DOHH2 (cell line): ENCODE measurements around the gene CNTN1.

Experiments used
- H3F3A ChIP-seq: fragments of 200-600 bp; sonication (generic), shearing (Covaris generic); 2 replicates; pipeline ENCODE4 v1.6.0; 2016; ENCODE audit warnings: antibody characterized with exemption, mild to moderate bottlenecking; ENCODE audit not compliant: control insufficient read depth, insufficient read depth
- H3K27ac ChIP-seq: fragments of 200-600 bp; sonication (generic); 2 replicates; pipeline ENCODE4 v1.5.1; 2014; ENCODE audit warnings: low read depth, mild to moderate bottlenecking, low read length, moderate library complexity
- H3K27me3 ChIP-seq: fragments of 200-600 bp; sonication (generic); 2 replicates; pipeline ENCODE4 v1.6.1; 2014; ENCODE audit warnings: mild to moderate bottlenecking, low read length, mixed read lengths; ENCODE audit not compliant: control insufficient read depth
- H3K36me3 ChIP-seq: fragments of 200-600 bp; sonication (generic); 2 replicates; pipeline ENCODE4 v1.6.1; 2014; ENCODE audit warnings: mild to moderate bottlenecking, low read length, moderate library complexity, mixed read lengths; ENCODE audit not compliant: control insufficient read depth
- H3K4me1 ChIP-seq: fragments of 200-600 bp; sonication (generic); 2 replicates; pipeline ENCODE4 v1.6.1; 2014; ENCODE audit warnings: mild to moderate bottlenecking, low read length, mixed read lengths; ENCODE audit not compliant: control insufficient read depth
- H3K4me2 ChIP-seq: fragments of 200-600 bp; sonication (generic); 2 replicates; pipeline ENCODE4 v1.6.0; 2014; ENCODE audit warnings: mild to moderate bottlenecking, low read length, moderate library complexity
- H3K4me3 ChIP-seq: fragments of 200-600 bp; sonication (generic); 2 replicates; pipeline ENCODE4 v1.5.1; 2014; ENCODE audit warnings: mild to moderate bottlenecking, low read length, mixed read lengths
- H3K79me2 ChIP-seq: fragments of 200-600 bp; sonication (generic); 2 replicates; pipeline ENCODE4 v1.6.1; 2014; ENCODE audit warnings: mild to moderate bottlenecking, low read length, mixed read lengths; ENCODE audit not compliant: control insufficient read depth
- H3K9me2 ChIP-seq: fragments of 200-600 bp; sonication (generic); replicated peaks from 2 replicates; pipeline ENCODE4 v1.6.1; 2014; ENCODE audit warnings: mild to moderate bottlenecking, low read length, mixed read lengths; ENCODE audit not compliant: control insufficient read depth
- H3K9me3 ChIP-seq: fragments of 200-600 bp; sonication (generic); 2 replicates; pipeline ENCODE4 v1.6.1; 2014; ENCODE audit warnings: antibody characterized with exemption, low read length, mixed read lengths; ENCODE audit not compliant: control insufficient read depth, insufficient read depth
- H4K20me1 ChIP-seq: fragments of 200-600 bp; sonication (generic); 2 replicates; pipeline ENCODE4 v1.6.0; 2014; ENCODE audit warnings: low read depth, mild to moderate bottlenecking, antibody characterized with exemption, low read length, moderate library complexity; ENCODE audit not compliant: control insufficient read depth, insufficient read depth
- EZH2phosphoT487 ChIP-seq: fragments of 200-600 bp; sonication (generic); IDR thresholded peaks from 2 replicates; pipeline ENCODE4 v1.6.1; 2017; ENCODE audit warnings: borderline replicate concordance, mild to moderate bottlenecking, antibody characterized with exemption, low read length, moderate library complexity, mixed read lengths
- TF ChIP-seq, protein P1 (sequence below): fragments of 200-600 bp; sonication (generic); IDR thresholded peaks from one replicate; pipeline ENCODE4 v1.5.1; 2014; ENCODE audit warnings: antibody characterized with exemption, mild to moderate bottlenecking, low read depth, low read length; ENCODE audit not compliant: poor library complexity, severe bottlenecking

CNTN1 gene

DNA sequence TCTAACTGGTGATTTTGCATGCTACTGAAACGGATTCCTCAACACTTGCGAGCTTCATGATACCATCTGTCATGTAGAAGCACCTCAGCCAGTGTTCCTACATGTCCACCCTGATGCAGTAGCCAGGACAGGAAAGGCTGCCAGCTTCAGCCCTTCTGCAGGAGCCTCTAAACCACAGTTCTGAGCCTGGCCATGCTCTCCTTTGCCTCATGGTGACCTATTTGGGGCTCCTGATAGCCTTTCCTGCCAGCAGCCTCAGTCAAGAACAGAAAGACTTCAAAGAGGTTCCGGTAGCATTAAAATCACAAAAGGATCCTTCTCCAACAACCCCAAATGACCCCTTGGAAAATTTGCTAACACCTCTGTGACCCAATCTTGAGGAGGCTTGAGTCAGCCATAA is 96.0 kb downstream of the CNTN1 start:
- H3K9me2 ChIP-seq: no peaks in the 10 kb centered on the region
- H3K4me1 ChIP-seq: no peaks in the 10 kb centered on the region
- no peaks in the 10 kb centered on the region for H3K79me2 ChIP-seq
- no peaks in the 10 kb centered on the region for H3K36me3 ChIP-seq
- no peaks in the 10 kb centered on the region for H3F3A ChIP-seq
- no peak overlapping the region for H3K4me3 ChIP-seq
- H4K20me1 ChIP-seq: no peaks in the 10 kb centered on the region
- no peaks in the 10 kb centered on the region for H3K9me3 ChIP-seq
- no peaks in the 10 kb centered on the region for H3K27me3 ChIP-seq
- TF ChIP-seq, protein P1, sequence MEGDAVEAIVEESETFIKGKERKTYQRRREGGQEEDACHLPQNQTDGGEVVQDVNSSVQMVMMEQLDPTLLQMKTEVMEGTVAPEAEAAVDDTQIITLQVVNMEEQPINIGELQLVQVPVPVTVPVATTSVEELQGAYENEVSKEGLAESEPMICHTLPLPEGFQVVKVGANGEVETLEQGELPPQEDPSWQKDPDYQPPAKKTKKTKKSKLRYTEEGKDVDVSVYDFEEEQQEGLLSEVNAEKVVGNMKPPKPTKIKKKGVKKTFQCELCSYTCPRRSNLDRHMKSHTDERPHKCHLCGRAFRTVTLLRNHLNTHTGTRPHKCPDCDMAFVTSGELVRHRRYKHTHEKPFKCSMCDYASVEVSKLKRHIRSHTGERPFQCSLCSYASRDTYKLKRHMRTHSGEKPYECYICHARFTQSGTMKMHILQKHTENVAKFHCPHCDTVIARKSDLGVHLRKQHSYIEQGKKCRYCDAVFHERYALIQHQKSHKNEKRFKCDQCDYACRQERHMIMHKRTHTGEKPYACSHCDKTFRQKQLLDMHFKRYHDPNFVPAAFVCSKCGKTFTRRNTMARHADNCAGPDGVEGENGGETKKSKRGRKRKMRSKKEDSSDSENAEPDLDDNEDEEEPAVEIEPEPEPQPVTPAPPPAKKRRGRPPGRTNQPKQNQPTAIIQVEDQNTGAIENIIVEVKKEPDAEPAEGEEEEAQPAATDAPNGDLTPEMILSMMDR: no peak
- H3K4me2 ChIP-seq: no peak overlapping the region
- H3K27ac ChIP-seq: no peak overlapping the region

DNA sequence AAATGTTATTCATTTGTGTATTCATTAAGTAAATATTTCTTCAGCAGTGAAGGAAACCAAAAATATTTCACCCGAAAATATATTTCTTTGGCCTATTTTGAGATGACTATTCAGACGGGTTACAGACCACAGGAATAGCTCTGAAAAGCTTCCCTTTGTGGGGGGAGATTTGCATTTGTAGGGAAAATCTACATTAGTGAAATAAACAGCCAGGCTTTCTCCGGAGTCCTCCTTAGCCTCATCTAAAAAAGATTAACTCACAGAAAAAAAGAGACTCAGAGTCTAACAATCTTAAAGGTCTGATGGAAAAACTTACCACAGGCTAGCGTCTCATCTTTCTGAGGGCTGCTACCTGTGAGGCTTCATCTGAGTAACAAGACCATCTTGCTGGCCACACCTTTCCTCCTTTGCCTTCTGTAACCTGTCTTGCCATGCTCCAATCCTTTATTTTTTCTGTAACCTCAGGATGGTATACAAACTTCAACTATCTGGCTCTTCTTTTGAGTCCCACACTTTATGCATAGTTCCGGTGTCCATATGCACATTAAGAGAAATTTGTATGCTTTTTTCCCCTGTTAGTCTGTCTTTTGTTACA is 100.7 kb downstream of the CNTN1 start:
- Histone ChIP-seq H3K4me3 (no peak overlapping the region), H3K36me3 (no peaks in the 10 kb centered on the region), H3K9me2 (no peaks in the 10 kb centered on the region), H3K9me3 (no peaks in the 10 kb centered on the region), H4K20me1 (no peaks in the 10 kb centered on the region), H3K4me1 (no peaks in the 10 kb centered on the region), H3K27ac (no peak overlapping the region), H3K27me3 (no peaks in the 10 kb centered on the region), H3F3A (no peaks in the 10 kb centered on the region), H3K4me2 (no peak overlapping the region), H3K79me2 (no peaks in the 10 kb centered on the region)
- TF ChIP-seq EZH2phosphoT487: no peak
- TF ChIP-seq, protein P1: no peak

DNA sequence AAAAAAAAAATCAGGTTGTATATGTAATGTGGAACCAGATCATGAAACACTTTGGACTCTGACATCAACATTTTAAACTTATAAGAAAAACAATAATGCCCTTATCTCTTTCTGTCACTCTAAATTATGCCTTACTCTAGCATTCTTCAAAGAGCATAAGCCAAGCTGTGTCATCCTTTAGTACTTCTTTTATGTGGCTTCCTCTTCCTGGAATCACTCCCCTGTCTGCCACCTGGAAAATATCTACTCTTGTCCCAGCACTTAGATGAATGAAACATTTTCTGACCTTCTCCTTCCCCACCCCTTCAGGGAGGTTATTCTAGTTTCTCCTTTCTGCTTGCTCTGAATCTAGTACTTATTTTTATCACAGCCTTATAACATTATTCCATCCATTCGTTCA is 101.2 kb downstream of the CNTN1 start:
- Histone ChIP-seq H3K27ac (no peak overlapping the region), H4K20me1 (no peaks in the 10 kb centered on the region), H3K9me2 (no peaks in the 10 kb centered on the region), H3K4me3 (no peak overlapping the region), H3K79me2 (no peaks in the 10 kb centered on the region), H3K9me3 (no peaks in the 10 kb centered on the region), H3F3A (no peaks in the 10 kb centered on the region), H3K4me1 (no peaks in the 10 kb centered on the region), H3K27me3 (no peaks in the 10 kb centered on the region), H3K4me2 (no peak overlapping the region), H3K36me3 (no peaks in the 10 kb centered on the region)
- TF ChIP-seq, protein P1: no peak
- TF ChIP-seq EZH2phosphoT487: no peak

DNA sequence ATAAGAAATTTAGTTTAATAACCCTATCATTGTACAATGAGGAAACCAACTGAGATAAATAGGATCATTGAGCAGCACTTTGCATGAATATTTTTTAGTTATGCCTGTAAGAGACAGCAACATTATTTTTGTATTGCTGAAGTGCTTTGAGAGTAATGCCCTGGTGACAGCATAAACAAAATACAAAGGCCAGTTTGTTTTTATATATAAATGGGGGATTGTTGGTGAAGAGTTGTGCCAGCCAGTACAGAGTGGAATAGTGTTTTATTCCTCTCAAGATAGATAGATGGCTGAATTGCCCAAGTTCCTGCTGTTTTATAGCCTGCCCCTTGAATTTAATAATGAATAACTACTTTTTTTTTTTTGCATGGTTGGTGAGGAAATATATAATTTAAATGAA is 101.8 kb downstream of the CNTN1 start:
- no peaks in the 10 kb centered on the region for H3K9me3 ChIP-seq
- H3F3A ChIP-seq: no peaks in the 10 kb centered on the region
- H3K9me2 ChIP-seq: no peaks in the 10 kb centered on the region
- H3K4me2 ChIP-seq: no peak overlapping the region
- no peaks in the 10 kb centered on the region for H3K4me1 ChIP-seq
- H3K27ac ChIP-seq: no peak overlapping the region
- H4K20me1 ChIP-seq: no peaks in the 10 kb centered on the region
- H3K79me2 ChIP-seq: no peaks in the 10 kb centered on the region
- H3K36me3 ChIP-seq: no peaks in the 10 kb centered on the region
- H3K4me3 ChIP-seq: no peak overlapping the region
- TF ChIP-seq, protein P1: no peak
- TF ChIP-seq EZH2phosphoT487: no peak
- H3K27me3 ChIP-seq: no peaks in the 10 kb centered on the region
